Upper lobe of left lung (tissue), 6 donors: ENCODE results near the gene TPM4. TPM values are rescaled to one million over a fixed set of nuclear protein-coding genes. Genes with fewer than 3 reads are reported as not detected.
A peak's percentile ranks its signal among the peaks of the same experiment; 100 is the strongest.

ENCODE experiments used
- ATAC-seq, 2 donors: fragments of 200-7000 bp; cut with Tn5 transposase; one replicate each; pipeline ENCODE4 v1.9.1; 2022; ENCODE audit warnings: mild to moderate bottlenecking in 2 of 2, moderate library complexity in 2 of 2; ENCODE audit not compliant: low FRiP score in 2 of 2
- DNase-seq, 2 donors: peaks; one replicate each; pipeline ENCODE4 v3.0.0-alpha.2; 2019 to 2020
- H3K27ac ChIP-seq, 4 donors: fragments of 200-600 bp; sonication (generic); one replicate each; pipeline ENCODE4 v1.5.1; 2016 to 2019
- H3K27me3 ChIP-seq, 4 donors: fragments of 200-600 bp; sonication (generic); one replicate each; pipeline ENCODE4 v1.5.1; 2017 to 2019
- H3K36me3 ChIP-seq, 4 donors: fragments of 200-600 bp; sonication (generic); one replicate each; pipeline ENCODE4 v1.5.1; 2016 to 2019
- H3K4me1 ChIP-seq, 4 donors: fragments of 200-600 bp; sonication (generic); one replicate each; pipeline ENCODE4 v1.5.1; 2018 to 2019
- H3K4me3 ChIP-seq, 4 donors: fragments of 200-600 bp; sonication (generic); one replicate each; pipeline ENCODE4 v1.5.1; 2017 to 2019; ENCODE audit warnings: mild to moderate bottlenecking in 2 of 4, moderate library complexity in 1 of 4
- H3K9me3 ChIP-seq, 4 donors: fragments of 200-600 bp; sonication (generic); one replicate each; pipeline ENCODE4 v1.5.1; 2018 to 2019
- CTCF ChIP-seq, 6 experiments: fragments of 450-650 bp in 4 of 6; fragments of 200-600 bp in 2 of 6; sonication (generic) in 2 of 6; IDR thresholded peaks; one replicate each; pipeline ENCODE4 v1.5.1; 2016 to 2019; ENCODE audit warnings: antibody characterized with exemption in 6 of 6
- EP300 ChIP-seq, 4 donors: sonication (generic); formaldehyde crosslinking; IDR thresholded peaks; one replicate each; pipeline ENCODE4 v1.5.1; 2017; ENCODE audit warnings: antibody characterized with exemption in 4 of 4, control low read depth in 2 of 4
- POLR2A ChIP-seq, 4 donors: fragments of 450-650 bp; IDR thresholded peaks; one replicate each; pipeline ENCODE4 v1.5.1; 2016 to 2017; ENCODE audit warnings: antibody characterized with exemption in 4 of 4, mild to moderate bottlenecking in 2 of 4
- POLR2AphosphoS5 ChIP-seq, 2 donors: sonication (generic); formaldehyde crosslinking; IDR thresholded peaks; one replicate each; pipeline ENCODE4 v1.5.1; 2017; ENCODE audit warnings: antibody characterized with exemption in 2 of 2
- WGBS, 2 donors: methylation state at CpG; one replicate each; pipeline ENCODE4 v1.1.5; 2017 to 2018; 5-methylcytosine and 5-hydroxymethylcytosine counted together
- total RNA-seq, 6 donors: library from RNA; depleted of rRNA in 4 of 6; stranded (reverse); fragments of >200 nt in 4 of 6; gene quantifications; one replicate each; pipeline versions ENCODE4 v1.1.0 to v1.2.1, GENCODE V29; 2016 to 2021
- donor health status: DM: no; HTN: no; CAD: no; lungs with moderate emphysema.
- donor health status: DM: no; HTN: yes; CAD: no; lungs with severe emphysema.

TPM4 gene
- total RNA-seq, 6 donors from 2014 or later: 258 to 569 (median 392) TPM

GRCh38 chr19:16073481-16073880 lies 2.8 kb upstream of the TPM4 start:
- ATAC-seq (no peak), DNase-seq (no peak)
- Histone ChIP-seq H3K4me1 (peaks cover 42 to 68% (median 47%) of the 10 kb centered on the region in 4 donors), H3K27ac (peak overlapping the region in 3 of 4 donors; percentile 85 to 91 (median 88)), H3K36me3 (peaks cover 0 to 7% (median 0%) of the 10 kb centered on the region in 4 donors), H3K9me3 (no peaks in the 10 kb centered on the region), H3K4me3 (no peak overlapping the region), H3K27me3 (no peaks in the 10 kb centered on the region)
- TF ChIP-seq CTCF (IDR thresholded peaks at IDR 0.05): no peak
- no peak for TF ChIP-seq EP300 (IDR thresholded peaks at IDR 0.05)
- no peak for TF ChIP-seq POLR2AphosphoS5 (IDR thresholded peaks at IDR 0.05)
- TF ChIP-seq POLR2A (IDR thresholded peaks at IDR 0.05): no peak
- WGBS, 2 donors: 90 to 96% methylated on average over 4 to 7 of the region's 7 CpGs

GRCh38 chr19:16073988-16074387 lies 2.3 kb upstream of the TPM4 start:
- 43 to 48% methylated on average over 3 of the region's 3 CpGs for WGBS, 2 donors
- no peak overlapping the region for H3K4me3 ChIP-seq
- DNase-seq (no peak), ATAC-seq (no peak)
- H3K27ac ChIP-seq: peak overlapping the region in 2 of 4 donors; percentile 99 to 100
- peaks cover 0 to 7% (median 0%) of the 10 kb centered on the region in 4 donors for H3K36me3 ChIP-seq
- no peaks in the 10 kb centered on the region for H3K9me3 ChIP-seq
- H3K4me1 ChIP-seq: peaks cover 45 to 71% (median 46%) of the 10 kb centered on the region in 4 donors
- TF ChIP-seq EP300 (IDR thresholded peaks at IDR 0.05): no peak
- TF ChIP-seq POLR2A (IDR thresholded peaks at IDR 0.05): no peak
- no peak for TF ChIP-seq POLR2AphosphoS5 (IDR thresholded peaks at IDR 0.05)
- no peak for TF ChIP-seq CTCF (IDR thresholded peaks at IDR 0.05)
- H3K27me3 ChIP-seq: no peaks in the 10 kb centered on the region

- H3K4me3 ChIP-seq: no peak overlapping the region
- peaks cover 0 to 7% (median 0%) of the 10 kb centered on the region in 4 donors for H3K36me3 ChIP-seq
- H3K27me3 ChIP-seq: no peaks in the 10 kb centered on the region
- H3K4me1 ChIP-seq: peaks cover 50 to 72% (median 51%) of the 10 kb centered on the region in 4 donors
- DNase-seq (no peak), ATAC-seq (no peak)
- H3K9me3 ChIP-seq: no peaks in the 10 kb centered on the region
- 95 to 97% methylated on average over 10 of the region's 10 CpGs for WGBS, 2 donors
- peak overlapping the region in 3 of 4 donors; percentile 99 to 100 (median 99) for H3K27ac ChIP-seq
- no peak for TF ChIP-seq POLR2AphosphoS5 (IDR thresholded peaks at IDR 0.05)
- no peak for TF ChIP-seq CTCF (IDR thresholded peaks at IDR 0.05)
- TF ChIP-seq EP300 (IDR thresholded peaks at IDR 0.05): no peak
- TF ChIP-seq POLR2A (IDR thresholded peaks at IDR 0.05): no peak
Observed at GRCh38 chr19:16074488-16075365, 1.6 kb upstream of the TPM4 start.

- TF ChIP-seq CTCF (IDR thresholded peaks at IDR 0.05): no peak
- DNase-seq (no peak), ATAC-seq (no peak)
- peak overlapping the region in 3 of 4 donors; percentile 78 to 94 (median 81) for H3K4me3 ChIP-seq
- peaks cover 0 to 12% (median 0%) of the 10 kb centered on the region in 4 donors for H3K36me3 ChIP-seq
- 27 to 33% methylated on average over 17 to 21 of the region's 21 CpGs for WGBS, 2 donors
- H3K9me3 ChIP-seq: no peaks in the 10 kb centered on the region
- H3K27ac ChIP-seq: peak overlapping the region; percentile 99 to 100 (median 99)
- peaks cover 51 to 72% (median 52%) of the 10 kb centered on the region in 4 donors for H3K4me1 ChIP-seq
- no peaks in the 10 kb centered on the region for H3K27me3 ChIP-seq
Observed at GRCh38 chr19:16075430-16076153, 703 bp upstream of the TPM4 start.
